Nephron progenitor cell (in vitro differentiated cells): Measurements from ENCODE around the gene PCBP1.
A peak's percentile ranks its signal among the peaks of the same experiment; 100 is the strongest.

ENCODE experiments used
- DNase-seq: peaks from one replicate; pipeline ENCODE4 v3.0.0; 2021
- H3K27ac Mint-ChIP-seq: 2 replicates; pipeline ENCODE4 v1.8.0; 2021; ENCODE audit warnings: mild to moderate bottlenecking, moderate library complexity, mixed read lengths
- H3K27me3 Mint-ChIP-seq: 2 replicates; pipeline ENCODE4 v1.8.0; 2021; ENCODE audit warnings: mild to moderate bottlenecking, low read depth, mixed read lengths; ENCODE audit not compliant: poor library complexity
- H3K36me3 Mint-ChIP-seq: 2 replicates; pipeline ENCODE4 v1.8.0; 2021; ENCODE audit warnings: low read depth, mixed read lengths
- H3K4me1 Mint-ChIP-seq: 2 replicates; pipeline ENCODE4 v1.8.0; 2021; ENCODE audit warnings: mixed read lengths
- H3K4me3 Mint-ChIP-seq: 2 replicates; pipeline ENCODE4 v1.8.0; 2021; ENCODE audit warnings: mild to moderate bottlenecking, moderate library complexity, mixed read lengths
- H3K9me3 Mint-ChIP-seq: 2 replicates; pipeline ENCODE4 v1.8.0; 2021; ENCODE audit warnings: mild to moderate bottlenecking, moderate library complexity, mixed read lengths
- CTCF ChIP-seq: fragments of 200-600 bp; sonication (generic); IDR thresholded peaks from 2 replicates; pipeline ENCODE4 v1.5.0; 2021; ENCODE audit warnings: antibody characterized with exemption

The PCBP1 gene

GRCh38 chr2:70116936-70117552 lies 29.8 kb downstream of the PCBP1 start:
- H3K27me3 Mint-ChIP-seq: peaks cover 7% of the 10 kb centered on the region
- DNase-seq: no peak
- H3K27ac Mint-ChIP-seq: peak overlapping the region; percentile 98
- H3K36me3 Mint-ChIP-seq: no peaks in the 10 kb centered on the region
- H3K4me1 Mint-ChIP-seq: peaks cover 84% of the 10 kb centered on the region
- H3K9me3 Mint-ChIP-seq: peaks cover 4% of the 10 kb centered on the region
- H3K4me3 Mint-ChIP-seq: peak overlapping the region; percentile 73
- TF ChIP-seq CTCF: no peak

DNA sequence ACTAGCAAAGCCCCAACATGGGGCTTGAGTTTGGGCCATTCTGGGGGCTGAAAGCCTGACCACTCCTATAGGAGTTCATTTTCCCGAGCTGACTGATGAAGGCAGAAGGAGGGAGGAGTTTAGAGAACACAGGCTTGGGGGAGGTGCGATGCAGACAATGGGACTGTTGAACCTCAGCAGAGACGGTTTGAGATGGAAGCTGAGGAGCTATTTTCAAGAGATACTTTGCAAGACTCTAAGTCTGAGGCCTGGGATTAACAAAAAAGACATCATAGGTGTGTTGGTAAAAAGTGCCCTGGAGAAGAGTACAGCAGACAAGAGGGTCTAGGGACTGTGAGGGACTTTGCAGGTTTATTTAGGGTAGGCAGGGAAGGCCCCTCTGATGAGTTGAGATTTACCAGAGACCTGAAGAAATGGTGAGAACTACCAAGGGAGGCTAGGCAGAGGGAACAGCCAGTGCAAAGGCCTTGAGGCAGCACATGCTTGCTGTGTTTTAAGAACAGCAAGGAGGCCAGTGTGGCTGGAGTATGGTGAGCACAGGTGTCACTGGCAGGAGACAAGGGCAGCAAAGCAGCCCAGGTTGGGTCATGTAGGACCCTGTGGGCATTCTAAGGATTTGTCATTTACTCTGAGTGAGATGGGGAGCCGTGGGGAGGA lies 31.6 kb downstream of the PCBP1 start:
- peak overlapping the region; percentile 13 for H3K27ac Mint-ChIP-seq
- peak overlapping the region; percentile 52 for H3K4me3 Mint-ChIP-seq
- no peak for TF ChIP-seq CTCF
- no peaks in the 10 kb centered on the region for H3K36me3 Mint-ChIP-seq
- H3K9me3 Mint-ChIP-seq: peaks cover 4% of the 10 kb centered on the region
- peaks cover 7% of the 10 kb centered on the region for H3K27me3 Mint-ChIP-seq
- peaks cover 85% of the 10 kb centered on the region for H3K4me1 Mint-ChIP-seq
- DNase-seq: no peak

DNA sequence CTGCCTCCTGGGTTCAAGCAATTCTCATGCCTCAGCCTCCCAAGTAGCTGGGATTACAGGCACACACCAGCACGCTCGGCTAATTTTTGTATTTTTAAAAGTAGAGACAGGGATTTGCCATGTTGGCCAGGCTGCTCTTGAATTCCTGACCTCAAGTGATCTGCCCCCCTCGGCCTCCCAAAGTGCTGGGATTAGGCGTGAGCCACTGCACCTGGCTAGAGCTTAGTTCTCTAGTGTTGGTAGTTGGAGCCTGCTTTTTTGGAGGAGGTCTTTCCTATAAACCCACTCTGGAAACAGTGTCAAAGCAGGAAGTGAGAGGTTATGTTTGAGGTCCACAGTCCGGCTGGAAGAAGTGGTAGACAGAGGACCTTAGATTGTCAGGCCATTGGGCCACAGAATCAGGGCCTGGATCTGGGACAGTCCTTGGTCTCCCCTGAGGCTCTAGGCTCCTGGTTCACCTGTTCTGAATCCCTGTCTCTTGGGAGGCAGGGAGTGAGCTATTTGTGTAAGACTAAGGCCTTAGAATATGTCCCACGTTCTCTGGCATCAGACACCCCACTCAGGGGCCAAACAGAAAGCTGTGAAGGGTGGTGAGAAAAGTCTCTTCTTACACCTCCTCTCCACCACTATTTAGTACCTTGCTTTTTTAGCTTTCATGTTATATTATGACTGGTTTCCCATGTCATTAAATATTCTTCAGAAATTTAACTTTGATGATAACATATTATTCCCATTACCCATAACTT lies 34.5 kb downstream of the PCBP1 start:
- Mint-ChIP-seq H3K9me3 (peaks cover 4% of the 10 kb centered on the region), H3K27me3 (peaks cover 7% of the 10 kb centered on the region), H3K4me1 (peaks cover 90% of the 10 kb centered on the region), H3K36me3 (no peaks in the 10 kb centered on the region), H3K27ac (peak overlapping the region; percentile 95), H3K4me3 (peak overlapping the region; percentile 30)
- DNase-seq: no peak
- no peak for TF ChIP-seq CTCF

GRCh38 chr2:70122470-70122869 lies 35.2 kb downstream of the PCBP1 start:
- Mint-ChIP-seq H3K4me1 (peaks cover 85% of the 10 kb centered on the region), H3K27ac (no peak overlapping the region), H3K27me3 (peaks cover 7% of the 10 kb centered on the region), H3K9me3 (peaks cover 4% of the 10 kb centered on the region), H3K36me3 (no peaks in the 10 kb centered on the region), H3K4me3 (no peak overlapping the region)
- no peak for DNase-seq
- TF ChIP-seq CTCF: no peak

GRCh38 chr2:70123051-70123828 lies 36.0 kb downstream of the PCBP1 start:
- peak overlapping the region; percentile 100 for H3K27ac Mint-ChIP-seq
- peak; percentile 70 for DNase-seq
- H3K9me3 Mint-ChIP-seq: peaks cover 4% of the 10 kb centered on the region
- peaks cover 85% of the 10 kb centered on the region for H3K4me1 Mint-ChIP-seq
- no peak for TF ChIP-seq CTCF
- H3K27me3 Mint-ChIP-seq: peaks cover 7% of the 10 kb centered on the region
- H3K36me3 Mint-ChIP-seq: no peaks in the 10 kb centered on the region
- peak overlapping the region; percentile 89 for H3K4me3 Mint-ChIP-seq
